NCI-H774 (cell line): ENCODE measurements around the gene VAV3.
"Not testable (repeated sequence)": the region's sequence is repeated elsewhere in the genome, so short reads cannot be mapped to it uniquely, and the experiment has no call there.

Experiments
- DNase-seq: peaks from one replicate; lab custom pipeline; 2025; lab: John Stamatoyannopoulos, UW

The VAV3 gene

DNA sequence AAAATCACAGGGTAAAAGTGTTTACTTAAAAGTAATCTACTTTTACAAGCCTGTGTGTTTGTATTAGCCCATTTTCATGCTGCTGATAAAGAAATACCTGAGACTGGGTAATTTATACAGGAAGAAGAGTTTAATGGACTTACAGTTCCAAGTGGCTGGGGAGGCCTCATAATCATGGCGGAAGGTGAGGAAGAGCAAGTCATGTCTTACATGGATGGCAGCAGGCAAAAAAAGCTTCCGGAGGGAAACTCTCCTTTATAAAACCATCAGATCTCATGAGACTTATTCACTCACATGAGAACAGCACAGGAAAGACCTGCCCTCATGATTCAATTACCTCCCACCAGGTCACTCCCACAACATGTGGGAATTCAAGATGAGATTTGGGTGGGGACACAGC is 71.6 kb downstream of the VAV3 start:
- DNase-seq, result not testable (repeated sequence)

DNA sequence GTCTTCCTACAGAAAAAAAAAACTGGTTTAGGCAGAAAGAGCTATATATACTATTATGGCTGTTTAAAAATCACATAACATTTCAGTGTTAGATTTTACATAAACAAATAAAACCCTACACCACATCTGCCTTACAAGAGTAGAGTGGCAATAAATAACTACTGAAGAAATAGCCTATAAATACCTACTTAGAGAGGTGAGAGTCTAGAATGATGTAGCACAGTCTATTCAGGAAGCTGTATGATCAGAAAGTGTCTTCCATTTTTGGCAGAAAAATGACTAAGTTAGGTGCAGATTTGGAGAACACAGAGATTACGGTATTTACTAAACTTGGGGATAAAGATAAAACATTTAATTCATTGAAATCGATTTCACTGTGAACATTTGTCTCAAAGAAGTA is 75.5 kb downstream of the VAV3 start:
- no peak for DNase-seq

DNA sequence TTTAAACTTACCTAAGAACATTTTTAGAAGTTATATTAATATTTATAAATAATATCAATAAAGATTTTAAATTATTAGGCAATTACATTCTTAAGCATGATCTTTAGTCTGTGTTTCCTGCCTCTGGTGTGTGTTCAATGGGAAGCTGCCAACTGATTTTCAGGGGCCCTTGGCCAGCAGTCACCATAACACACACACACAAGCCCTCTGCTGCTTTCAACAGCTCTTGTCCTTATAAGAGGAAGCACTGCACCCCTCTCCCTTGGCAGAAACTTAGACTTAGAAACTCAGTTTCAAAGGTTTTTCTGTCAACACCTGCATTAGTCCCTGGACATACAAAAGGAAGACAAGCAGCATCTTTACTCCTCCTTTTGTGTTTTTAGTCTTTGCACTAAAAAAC is 81.4 kb downstream of the VAV3 start:
- no peak for DNase-seq

DNA sequence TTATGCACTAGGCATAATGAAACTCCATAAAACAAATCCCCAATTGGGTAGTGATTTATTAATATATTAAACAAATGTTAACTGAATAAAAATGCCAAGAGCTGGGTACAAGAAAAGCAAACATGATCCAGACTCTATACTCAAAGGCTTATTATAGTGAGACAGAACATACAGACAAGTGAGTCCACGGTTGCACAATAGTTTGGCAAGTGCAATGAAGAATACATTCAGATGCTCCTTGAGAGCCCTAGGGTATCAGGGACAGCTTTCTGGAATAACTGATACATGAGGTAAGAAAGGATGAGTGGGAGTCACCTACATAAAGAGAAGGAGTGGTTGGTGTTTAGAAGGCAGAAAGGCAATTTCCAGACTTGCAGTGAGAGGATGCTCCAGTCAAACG is 85.1 kb downstream of the VAV3 start:
- DNase-seq, result no peak

DNA sequence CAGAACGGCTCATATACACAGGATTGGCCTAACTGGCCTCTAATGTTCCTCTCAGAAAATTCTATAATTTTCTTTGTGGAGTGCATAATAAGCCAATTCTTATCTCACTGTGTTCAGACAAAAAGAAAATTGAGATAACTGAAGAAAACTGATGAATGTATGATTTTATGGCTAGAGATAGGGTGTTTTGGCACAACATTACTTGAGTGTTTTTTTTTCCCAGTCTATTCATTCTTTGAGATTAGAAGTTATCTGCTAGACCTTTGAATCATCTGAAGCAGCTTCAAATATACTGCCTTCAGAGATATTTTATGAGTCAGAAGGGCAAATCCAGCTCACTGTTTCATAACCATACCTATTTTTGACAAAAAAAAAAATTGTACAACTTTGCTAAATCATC is 85.6 kb downstream of the VAV3 start:
- DNase-seq, result no peak

DNA sequence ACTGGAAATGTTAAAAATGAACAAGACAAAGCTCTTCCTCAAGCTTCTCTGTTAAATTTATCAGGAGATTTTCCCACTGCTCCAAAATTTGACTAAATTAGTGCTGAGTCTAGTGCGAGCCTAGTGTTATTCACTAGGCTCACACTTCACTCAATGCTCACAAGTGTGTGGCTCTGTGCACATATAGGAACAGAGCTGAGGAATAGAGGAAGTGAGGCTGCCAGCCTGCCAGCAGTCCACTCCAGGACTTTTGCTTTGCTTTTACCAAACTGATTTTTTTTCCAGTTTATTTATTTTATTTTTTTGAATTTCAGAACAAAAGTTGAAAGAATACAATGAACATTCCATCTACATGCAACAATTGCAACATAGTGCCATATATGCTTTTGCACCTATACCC is 87.2 kb downstream of the VAV3 start:
- DNase-seq, result no peak

DNA sequence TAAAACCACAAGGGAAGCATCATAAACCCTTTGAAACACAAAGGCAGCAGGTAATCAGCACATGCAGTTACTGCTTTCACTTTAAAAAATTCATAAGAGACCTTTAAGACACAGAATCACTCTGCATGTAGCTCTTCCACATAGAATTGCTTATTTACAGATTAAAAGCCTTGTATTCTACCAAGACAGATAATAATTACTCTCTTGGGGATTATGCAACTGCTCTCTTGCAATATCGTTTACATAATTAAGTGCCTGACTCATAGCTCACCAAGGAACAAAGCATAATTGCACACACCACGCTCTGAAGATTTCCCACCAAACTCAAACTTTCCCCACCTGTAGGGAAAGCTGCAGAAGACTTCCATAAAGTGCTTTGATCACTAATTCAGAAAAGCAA is 87.9 kb downstream of the VAV3 start:
- DNase-seq, result no peak

DNA sequence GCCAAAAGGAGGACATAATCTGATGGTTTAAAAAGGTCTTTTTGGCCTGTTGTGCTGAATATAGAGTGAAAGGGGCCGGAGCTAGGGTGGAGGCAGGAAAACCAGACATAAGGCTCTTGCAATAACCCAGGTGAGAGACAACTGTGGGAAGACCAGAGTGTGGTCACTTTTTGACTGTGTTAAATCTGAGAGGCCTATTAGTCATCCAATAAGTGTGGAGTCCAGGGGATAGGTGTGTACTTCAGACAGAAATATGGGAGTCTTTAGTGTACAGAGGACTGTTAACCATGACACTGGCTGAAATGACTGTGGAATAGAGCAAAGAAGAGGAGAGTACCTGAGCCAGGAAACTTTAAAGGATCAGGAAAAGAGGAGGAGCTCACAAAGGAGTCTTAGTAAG is 89.3 kb downstream of the VAV3 start:
- DNase-seq, result no peak

DNA sequence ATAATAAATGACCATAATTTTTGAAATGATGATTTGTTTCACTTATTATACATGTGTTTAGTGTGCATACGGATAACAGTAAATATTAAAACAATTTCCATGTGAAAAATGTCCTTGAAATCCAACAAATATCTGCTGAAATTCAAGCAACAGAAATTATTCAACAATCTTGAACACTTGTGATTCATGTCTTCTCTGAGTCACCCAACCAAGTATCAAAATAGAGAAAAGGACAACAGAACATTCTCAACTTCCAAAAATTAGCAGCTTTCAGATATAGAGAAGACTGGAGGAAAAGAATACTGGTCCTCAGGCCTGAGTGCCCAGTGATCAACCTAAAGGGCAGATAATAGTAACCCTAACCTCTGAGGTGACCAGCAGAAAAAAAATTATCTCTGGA is 90.8 kb downstream of the VAV3 start:
- DNase-seq, result no peak

DNA sequence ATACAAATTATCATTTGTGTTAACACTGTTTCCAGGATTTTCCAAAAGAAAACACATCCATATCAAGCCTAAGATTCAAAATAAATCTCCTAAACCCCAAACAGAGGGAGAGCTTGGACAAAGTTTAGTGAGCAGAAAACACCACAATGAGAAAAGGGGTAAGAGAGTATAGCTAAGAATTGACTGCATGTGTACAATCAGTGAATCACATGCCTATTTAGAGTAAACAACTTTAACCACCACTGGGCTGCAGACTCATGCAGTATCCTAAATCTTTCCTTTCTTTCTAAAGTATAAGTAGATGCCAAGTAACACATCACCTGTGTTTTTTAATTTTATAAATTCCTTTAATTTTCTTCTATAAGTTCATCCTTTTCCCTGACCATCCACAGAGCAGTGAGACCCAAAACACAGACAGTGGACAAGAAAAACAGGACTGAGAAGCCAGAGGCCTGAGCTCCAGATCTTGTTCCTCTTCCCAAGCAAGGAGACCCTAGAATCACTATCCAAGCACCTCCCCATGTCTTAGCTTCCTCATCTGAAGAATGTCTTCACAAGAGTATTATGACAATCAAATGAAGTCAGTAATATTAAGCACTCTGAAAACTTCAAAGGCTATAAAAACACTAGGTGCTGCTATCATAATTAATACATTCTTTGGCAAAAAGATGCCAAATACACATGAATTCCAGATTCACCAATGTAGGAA is 93.1 kb downstream of the VAV3 start:
- no peak for DNase-seq

DNA sequence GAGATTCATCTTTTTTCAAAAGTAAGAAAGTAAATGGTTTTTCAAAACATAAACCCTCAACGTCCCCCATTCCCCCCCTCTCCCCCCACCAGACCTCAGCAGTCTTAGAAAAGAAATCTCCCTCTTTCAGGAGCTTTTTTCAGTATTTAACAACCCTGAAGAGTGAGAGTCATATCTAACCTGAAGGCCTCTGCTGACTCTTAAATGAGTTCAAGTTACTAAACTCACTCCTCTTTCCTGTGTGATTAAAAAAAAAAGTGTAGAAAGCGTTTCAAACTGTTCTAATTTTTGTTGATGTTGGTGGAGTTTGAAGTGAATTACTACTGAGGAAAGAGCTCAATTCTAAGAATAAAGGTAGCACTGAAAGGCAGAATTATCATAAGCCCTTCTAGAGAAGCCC is 93.7 kb downstream of the VAV3 start:
- DNase-seq, result no peak

DNA sequence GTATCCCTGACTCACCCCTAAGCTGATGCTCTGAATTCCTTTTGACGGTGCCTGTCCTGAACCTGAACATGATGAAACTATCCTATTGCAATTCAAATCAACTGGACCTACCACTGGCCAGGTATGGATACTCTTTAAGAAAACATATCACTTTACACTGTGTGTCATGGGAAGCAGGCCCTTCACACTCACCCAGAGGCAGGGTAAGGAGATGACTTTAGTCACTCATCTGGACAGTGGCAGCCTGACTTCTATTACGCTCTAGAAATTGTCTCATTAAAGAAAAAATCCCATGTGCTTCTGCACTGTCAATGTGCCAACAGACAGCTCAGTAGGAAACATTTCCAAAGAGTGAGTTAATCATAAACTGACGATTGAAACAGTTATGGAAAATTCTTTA is 94.3 kb downstream of the VAV3 start:
- no peak for DNase-seq

DNA sequence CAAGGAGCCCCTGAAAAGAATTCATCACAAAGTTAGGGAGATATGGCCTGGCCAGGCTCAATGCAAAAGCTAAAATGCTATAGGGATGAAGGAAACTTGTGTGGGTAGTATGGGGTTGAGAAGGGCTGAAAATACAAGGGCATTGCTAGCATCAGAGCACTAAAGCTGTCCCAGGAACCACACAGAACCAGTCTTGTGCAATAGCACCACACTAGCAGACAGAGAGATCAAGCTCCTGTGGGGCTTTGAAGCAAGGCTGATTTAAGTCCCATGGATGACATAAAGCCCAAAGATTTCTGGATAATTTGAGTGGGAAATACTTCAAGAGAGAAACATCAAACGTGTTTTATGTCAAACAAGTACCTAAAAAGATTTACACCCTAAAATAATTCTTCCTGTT is 97.1 kb downstream of the VAV3 start:
- DNase-seq, result no peak

DNA sequence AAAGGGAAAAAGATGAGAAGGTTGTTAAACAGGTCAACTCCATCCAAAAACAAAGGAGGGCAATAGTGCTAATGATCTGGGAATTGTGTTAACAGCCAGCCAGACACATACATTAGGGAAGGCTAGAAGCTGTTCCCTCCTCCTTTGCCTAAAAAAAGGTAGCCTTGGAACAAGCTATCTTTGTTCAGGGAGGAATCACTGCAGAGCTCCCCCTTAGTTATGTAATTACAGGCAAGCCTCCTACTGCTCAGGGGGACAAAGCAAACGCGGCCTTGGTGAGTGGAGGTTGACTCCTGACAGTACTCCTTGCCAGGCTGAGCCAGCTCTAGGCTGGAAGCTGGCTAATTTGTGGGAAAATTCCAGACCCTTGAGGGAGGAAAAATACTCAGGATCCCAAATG is 97.6 kb downstream of the VAV3 start:
- DNase-seq, result no peak

DNA sequence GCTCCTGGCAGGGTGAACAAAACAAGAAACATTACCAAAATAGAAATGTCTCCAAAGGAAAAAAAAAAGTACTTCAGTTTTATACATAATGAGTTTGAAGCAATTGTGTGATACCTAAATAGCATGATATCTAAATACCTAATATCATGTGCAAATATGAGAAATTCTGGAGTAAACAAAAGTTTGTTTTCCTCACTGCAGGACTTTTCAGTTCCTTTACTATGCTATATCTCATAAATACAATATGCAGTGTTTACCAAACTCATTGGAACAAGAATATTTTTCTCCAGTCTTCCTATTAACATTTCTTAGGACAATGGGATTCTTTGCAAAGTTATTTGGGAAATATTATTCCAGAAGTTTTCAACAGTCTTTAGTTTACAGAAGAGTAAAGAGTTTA is 98.1 kb downstream of the VAV3 start:
- no peak for DNase-seq

DNA sequence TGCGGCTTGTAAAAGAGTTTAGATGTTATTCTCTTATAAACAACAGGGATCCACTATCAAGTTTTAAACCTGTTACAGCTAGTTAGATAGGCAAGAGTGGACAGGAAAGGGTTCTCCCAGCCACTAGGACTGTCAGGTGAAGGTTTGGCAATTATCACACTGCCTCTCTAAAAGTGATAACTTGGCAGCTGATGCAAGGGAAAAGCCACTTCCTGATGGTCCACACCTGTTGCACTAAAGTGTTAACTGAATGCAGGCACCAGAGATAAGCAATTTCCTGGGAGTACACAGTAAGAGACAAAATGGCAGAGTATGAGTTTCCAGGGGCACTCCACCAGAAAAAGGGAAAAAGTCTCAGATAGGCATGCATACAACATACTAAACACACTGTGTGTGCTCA is 99.4 kb downstream of the VAV3 start:
- DNase-seq, result no peak

DNA sequence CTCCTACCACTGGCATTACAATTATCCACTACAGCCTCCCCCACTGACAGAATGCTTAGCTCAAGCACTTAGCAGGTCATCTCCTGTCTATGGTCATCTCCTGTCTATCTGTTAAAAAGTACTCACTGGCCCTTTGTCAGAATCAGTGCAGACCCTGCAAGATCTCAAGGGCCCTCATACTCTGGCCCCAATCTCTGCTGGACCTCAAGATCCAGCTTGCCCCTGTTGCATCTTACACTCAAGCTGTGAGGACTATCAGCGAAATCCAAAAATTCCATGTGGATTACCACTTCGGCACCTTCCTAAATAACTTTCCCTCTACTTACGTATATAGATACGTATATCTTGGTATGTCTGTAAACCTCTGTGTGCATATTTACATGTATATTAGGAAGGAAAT is 101.6 kb downstream of the VAV3 start:
- no peak for DNase-seq

DNA sequence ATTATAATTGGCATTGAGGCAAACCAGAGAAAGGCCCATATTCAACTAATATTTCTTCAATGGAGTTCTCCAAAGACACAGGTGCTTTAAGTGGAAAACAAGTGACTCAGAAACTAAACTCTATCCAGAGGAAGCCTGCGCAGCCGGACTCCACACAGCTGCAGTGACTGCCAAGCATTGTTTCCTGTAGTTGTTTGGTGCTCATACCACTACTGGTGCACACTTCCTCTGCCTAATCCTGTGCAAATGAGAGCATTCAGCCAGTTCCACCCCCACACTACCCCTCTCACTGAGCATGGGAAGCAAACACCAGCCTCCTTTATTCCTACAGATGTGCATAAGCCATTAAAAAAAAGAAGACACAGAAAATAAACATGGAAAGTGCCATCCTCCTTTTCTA is 102.9 kb downstream of the VAV3 start:
- DNase-seq, result no peak

DNA sequence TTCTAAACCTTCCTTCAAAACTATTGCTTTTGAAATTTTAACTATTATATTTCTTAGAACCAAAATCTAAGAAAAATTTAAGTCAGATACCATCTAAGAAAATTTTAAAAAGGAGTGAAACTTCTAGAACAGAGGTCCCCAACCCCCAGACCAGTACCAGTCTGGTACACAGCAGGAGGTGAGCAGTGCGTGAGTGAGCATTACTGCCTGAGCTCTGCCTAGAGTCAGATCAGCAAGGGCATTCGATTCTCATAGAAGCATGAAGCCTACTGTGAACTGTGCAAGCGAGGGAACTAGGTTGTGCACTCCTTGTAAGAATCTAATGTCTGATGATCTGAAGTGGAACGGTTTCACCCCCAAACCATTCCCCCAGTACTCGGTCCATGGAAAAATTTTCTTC is 106.7 kb downstream of the VAV3 start:
- DNase-seq, result no peak

DNA sequence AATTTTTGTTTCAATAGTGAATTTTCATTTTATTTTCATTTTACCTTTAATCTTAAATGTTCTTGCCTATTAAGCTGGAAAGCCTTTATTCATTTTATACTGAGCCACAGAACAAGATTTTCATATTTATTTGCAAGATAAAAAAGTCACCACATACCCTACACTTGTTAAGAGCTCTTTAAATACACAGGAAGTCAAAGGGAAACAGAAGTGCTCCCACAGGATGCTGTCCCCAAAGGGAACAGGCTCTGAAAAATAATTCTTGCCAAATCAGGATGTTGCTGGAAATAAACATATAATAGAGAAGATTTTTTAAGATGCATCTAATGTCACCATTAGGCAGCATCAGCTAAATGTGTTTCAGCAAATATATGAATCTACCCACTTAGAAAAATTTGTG is 113.6 kb downstream of the VAV3 start:
- DNase-seq, result no peak

DNA sequence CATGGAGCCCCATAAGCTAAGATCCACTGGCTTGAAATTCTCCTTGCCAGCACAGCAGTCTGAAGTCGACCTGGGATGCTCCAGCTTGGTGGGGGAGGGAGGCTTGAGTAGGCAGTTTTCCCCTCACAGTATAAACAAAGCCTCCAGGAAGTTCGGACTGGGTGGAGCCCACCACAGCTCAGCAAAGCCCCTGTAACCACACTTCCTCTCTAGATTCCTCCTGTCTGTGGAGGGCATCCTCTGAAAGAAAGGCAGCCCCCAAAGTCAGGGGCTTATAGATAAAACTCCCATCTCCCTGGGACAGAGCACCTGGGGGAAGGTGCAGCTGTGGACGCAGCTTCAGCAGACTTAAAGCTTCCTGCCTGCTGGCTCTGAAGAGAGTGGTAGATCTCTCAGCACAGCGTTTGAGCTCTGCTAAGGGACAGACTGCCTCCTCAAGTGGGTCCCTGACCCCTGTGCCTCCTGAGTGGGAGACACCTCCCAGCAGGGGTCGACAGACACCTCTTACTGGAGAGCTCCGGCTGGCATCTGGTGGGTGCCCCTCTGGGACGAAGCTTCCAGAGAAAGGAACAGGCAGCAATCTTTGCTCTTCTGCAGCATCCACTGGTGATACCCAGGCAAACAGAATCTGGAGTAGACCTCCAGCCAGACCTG is 120.3 kb downstream of the VAV3 start:
- not testable (repeated sequence) for DNase-seq

DNA sequence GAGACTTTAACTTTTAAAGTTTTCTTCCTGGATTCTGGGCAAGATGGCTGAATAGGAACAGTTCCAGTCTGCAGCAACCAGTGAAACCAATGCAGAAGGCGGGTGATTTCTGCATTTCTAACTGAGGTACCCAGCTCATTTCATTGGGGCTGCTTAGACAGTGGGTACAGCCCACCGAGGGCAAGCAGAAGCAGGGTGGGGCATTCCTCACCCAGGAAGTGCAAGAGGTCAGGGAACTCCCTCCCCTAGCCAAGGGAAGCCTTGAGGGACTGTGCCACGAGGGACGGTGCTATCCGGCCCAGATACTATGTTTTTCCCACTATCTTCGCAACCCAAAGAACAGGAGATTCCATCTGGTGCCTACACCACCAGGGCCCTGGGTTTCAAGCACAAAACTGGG is 121.0 kb downstream of the VAV3 start:
- no peak for DNase-seq

DNA sequence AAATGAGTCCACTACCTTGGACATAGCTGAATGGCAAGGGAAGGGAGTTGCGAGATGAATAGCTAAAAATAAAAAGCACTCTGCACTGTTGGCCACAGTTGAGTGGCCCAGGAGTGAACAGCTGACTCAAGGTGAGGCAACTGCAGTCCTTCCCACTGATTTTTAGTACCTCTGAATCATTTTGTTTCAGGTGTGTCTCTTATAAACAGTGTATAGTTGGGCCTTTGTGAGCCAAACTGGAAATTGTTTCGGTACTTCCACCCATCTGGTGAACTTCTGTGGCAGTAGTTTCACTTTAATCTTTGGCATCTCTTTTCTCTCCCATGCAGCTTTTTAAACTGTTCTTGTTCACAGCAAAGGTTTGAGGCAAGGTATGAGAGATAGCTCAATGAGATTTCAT is 122.7 kb downstream of the VAV3 start:
- no peak for DNase-seq

DNA sequence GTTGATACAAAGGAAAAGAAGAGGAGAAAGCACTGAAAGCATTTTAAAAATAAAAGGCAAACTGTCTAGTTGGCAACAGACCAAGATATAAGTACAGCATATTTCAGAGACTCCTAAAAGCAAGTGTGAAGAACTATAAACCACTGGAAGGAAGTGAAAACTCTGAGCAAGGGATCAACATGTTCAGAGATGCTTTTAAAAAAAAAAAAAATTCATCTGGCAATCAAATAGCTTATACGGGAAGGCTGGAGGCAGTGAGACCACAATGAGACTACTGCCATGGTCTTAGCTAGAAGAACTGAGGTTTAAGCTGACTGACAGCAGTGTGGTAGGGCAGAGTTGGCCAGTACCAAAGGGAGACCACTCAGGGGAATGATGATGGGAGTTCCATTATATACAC is 124.3 kb downstream of the VAV3 start:
- no peak for DNase-seq
